CD4-positive, alpha-beta T cell treated with Interleukin-17A for 4 hours (primary cell): ENCODE results near the gene CCL11.
"Not testable (repeated sequence)": the region's sequence is repeated elsewhere in the genome, so short reads cannot be mapped to it uniquely, and the experiment has no call there.

Experiments used
- DNase-seq: peaks from one replicate; pipeline ENCODE4 v3.0.0-alpha.2; 2020; ENCODE audit warnings: mixed read lengths

The CCL11 gene

DNA sequence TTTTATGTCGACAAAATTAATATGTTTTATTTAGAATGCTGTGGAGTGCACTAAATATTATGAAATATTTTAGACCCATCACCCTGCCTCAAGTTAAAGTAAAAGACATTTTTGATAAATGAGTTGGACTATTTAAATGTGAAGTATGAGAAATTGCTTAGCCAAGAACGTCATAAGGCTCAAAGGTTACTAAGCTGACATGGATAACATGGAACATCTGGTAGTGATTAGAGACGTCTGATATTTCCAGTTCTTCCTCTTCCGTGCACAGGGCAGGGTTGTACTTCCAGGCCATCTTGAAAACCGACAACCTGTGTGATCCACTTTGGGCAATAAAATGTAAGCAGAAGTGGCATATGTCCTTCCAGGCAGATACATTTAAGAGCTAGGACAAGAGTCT lies 26.5 kb downstream of the CCL11 start:
- DNase-seq: no peak

DNA sequence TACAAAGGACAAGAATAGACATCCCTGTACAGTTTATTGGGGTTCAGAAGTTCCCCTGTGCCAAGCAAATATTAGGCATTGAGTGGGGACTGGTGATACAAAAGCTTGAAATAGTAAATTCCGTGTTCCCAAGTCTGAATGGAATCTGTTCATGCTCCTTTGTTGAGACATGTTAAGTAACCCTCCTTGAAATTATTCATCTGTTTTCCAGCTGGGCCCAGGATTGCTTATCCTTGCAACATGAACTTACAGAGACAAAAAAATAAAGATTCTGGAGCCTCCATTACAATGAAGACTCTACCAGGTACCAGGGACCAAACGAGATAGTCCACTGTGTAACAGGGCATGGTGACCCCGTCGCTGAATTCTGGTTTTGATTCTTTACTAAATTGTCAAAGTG lies 27.6 kb downstream of the CCL11 start:
- DNase-seq: no peak

DNA sequence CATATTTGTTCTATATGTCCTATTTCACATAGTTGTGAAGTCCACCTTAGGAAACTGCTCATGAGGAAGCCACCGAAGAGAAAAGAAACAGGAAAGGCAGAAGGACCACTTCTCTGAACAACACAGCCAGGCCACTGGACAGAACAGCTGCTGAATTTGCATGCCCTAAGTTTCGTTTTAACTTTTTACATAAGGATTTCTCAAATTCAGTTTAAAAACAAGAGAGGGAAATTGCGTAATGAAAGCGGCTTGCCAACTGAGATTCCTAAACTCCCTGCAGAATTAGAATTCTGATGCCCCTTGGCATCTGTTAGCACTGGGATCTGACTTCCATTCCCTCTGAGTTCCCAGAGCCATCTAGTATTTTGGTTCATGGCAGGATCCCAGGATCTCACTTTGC lies 28.7 kb downstream of the CCL11 start:
- DNase-seq: no peak

DNA sequence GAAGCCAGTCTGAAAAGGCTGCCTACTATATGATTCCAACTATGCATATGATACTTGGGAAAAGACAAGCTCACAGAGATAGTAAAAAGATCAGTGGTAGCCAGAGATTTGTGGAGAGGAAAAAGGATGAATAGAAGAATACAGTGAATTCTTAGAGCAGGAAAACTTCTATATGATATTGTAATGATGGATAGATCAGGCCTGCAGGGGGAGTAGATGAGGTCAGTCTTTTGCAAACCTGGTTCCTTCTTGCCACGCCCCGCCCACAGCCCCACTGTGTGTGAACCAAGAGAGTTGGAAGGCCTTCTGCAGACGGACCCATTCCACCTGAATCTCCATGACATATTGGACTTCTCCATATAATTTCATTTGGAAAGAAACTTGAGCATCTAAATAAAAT lies 32.9 kb downstream of the CCL11 start:
- DNase-seq: no peak

DNA sequence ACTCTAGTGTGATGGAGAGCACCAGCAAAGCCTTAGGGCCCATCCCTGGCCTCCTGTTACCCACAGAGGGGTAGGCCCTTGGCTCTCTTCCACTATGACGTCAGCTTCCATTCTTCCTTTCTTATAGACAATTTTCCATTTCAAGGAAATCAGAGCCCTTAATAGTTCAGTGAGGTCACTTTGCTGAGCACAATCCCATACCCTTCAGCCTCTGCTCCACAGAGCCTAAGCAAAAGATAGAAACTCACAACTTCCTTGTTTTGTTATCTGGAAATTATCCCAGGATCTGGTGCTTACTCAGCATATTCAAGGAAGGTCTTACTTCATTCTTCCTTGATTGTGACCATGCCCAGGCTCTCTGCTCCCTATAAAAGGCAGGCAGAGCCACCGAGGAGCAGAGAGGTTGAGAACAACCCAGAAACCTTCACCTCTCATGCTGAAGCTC lies 33.5 kb downstream of the CCL11 start, which contains the start of gene CCL8:
TSS of gene CCL8 (plus strand) at position 397 of the 445 bp plus-strand sequence. CDS start 67 bp downstream, outside the sequence.
- DNase-seq: no peak

DNA sequence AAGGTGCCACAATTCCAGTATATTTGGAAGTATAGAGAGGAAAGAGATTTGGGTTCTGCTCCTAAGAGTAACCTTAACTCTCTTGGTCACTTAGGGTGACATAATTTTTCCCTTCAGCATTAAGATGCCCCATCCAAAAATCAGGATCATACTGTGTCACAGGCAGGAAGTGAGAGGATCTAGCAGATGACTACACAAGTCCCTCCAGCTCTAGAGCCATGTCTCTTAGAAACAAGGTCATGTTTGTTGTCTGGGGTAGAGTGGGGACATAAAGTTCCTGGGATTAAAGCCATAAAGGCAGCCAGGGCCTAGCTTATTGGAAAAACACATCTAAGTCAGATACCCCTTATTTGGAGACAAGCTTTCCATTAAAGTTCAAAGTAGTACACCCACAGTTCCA lies 36.4 kb downstream of the CCL11 start:
- no peak for DNase-seq

DNA sequence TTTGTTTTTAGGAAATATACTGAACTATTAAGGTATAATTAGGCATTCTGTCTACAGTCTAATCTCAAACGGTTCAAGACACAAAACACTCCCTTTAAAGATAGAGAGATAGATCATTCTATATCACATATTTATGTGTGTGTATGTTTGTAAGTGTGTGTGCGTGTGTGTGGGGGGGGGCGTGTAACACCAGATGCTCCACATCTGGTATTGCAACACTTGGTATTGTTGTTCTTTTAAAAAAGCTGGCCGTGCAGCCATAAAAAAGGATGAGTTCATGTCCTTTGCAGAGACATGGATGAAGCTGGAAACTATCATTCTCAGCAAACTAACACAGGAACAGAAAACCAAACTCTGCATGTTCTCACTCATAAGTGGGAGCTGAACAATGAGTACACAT lies 42.0 kb downstream of the CCL11 start:
- DNase-seq: not testable (repeated sequence)

DNA sequence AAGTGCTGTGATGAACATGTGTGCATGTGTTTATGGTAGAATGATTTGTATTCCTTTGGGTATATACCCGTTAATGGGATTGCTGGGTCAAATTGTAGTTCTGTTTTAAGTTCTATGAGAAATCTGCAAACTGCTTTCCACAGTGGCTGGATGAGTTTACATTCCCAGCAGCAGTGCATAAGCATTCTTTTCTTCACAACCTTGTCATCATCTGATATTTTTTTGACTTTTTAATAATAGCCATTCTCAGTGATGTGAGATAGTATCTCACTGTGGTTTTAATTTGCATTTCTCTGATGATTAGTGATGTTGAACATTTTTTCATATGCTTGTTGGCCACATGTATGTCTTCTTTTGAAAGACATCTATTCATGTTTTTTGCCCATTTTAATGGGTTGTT lies 52.2 kb downstream of the CCL11 start:
- no peak for DNase-seq
